Left renal pelvis (tissue), 4 donors: ENCODE results near the gene POLR1G. TPM values are rescaled to one million over a fixed set of nuclear protein-coding genes. Genes with fewer than 3 reads are reported as not detected.
A peak's percentile ranks its signal among the peaks of the same experiment; 100 is the strongest.
"Not testable (repeated sequence)": the region's sequence is repeated elsewhere in the genome, so short reads cannot be mapped to it uniquely, and the experiment has no call there.

ENCODE experiments used
- DNase-seq, 4 donors: peaks; one replicate each; pipeline ENCODE4 v3.0.0-alpha.2; 2013; ENCODE audit warnings: low read depth in 4 of 4, low spot score in 3 of 4
- polyA plus RNA-seq, 4 donors: library from polyadenylated mRNA; unstranded; fragments of 120-200 nt; gene quantifications; one replicate each; pipeline ENCODE4 v1.2.1, GENCODE V29; 2013; ENCODE audit not compliant: insufficient read length in 4 of 4

POLR1G gene
- polyA plus RNA-seq, 4 donors = 2.6 to 5.1 (median 3.6) TPM

- no peak for DNase-seq
These were observed 10.4 kb upstream of the POLR1G start for GRCh38 chr19:45395821-45396617.

DNA sequence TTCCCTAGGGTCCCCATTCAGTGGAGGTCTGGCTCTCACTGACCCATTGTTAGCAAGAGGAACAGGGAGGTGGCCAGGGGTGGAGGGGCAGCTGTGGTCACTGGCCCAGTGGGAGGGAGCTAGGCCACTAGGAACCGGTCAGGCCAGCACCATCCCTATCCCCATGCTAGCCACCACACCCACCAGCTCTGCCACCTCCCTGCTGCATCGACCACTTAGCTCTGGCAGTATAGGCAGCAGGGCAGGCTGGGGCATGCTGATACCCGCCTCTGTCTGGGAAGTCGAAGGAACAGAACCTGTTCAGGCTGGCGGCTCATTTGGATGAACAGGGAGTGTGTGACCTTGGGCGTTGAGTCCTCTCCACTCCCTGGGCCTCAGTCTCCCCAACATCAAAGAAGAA is 6.3 kb upstream of the POLR1G start:
- no peak for DNase-seq

DNA sequence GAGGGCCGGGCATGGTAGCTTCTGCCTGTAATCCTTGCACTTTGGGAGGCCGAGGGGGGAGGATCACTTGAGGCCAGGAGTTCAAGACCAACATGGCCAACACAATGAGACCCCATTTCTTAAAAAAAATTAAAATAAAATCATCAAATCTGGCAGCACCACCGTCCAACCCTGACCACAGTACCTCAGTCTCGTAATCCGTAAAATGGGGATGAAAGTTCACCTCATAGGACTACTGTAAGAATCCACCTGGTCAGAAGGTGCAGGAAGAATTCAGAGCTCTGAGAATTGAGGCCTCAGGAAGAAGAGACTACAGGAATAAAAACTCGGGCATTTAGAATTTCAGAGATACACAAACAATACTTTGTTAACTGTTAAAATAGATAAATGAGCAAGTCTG is 4.6 kb upstream of the POLR1G start:
- no peak for DNase-seq

DNA sequence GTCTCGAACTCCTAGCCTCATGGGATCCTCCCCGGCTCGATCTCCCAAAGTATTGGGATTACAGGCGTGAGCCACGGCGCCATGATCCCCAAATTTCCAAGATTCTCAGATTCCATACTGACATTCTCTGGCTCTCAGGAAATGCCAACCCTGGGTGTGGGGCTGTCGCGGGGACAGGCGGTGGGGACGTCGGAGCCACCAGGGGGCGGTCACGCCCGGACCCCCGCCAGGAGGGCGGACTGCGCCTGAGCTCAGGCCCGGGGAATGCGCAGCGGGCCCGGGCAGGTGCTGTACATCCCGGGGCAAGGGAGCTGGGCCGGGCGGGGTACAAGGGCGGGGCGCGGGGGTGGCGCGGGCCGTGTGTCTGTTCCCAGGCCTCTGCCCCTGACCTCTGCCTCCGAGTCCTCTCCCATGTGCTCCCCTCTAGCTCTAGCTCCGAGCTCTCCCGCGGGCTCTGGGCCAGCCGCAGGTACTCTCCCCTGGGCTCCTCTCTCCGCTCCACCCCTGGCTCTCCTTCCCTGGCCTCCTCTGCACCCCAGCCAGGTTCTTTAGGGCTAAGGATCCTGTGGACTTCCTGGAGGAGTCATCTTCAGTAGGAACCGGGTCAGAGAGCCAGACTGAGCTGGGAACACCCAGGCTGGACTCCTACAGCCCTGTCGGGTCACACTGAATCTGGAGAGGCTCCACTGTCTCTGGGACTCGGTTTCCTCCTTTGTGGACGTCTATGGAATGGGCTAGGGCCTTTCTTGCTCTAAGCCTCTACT is 4.0 kb upstream of the POLR1G start:
- no peak for DNase-seq

DNA sequence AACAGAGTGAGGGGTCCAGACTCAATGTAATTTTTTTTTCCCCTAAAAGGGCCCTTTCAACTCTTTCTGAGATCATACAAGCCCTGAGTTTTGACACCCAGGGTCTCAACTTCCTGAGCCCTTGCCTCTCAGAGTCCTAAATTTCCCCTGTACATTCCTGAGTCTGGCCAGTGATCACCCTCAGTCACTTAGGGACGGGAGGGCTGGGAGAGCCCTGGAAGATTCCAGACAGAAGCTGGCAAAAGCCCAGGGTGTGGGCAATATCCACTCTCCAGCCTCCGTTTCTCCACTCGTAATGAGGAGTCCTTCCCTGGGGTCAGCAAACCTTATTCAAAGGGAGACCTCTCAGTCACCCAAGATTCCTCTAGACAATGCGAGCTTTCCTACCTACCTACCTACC is 3.2 kb upstream of the POLR1G start:
- no peak for DNase-seq

GRCh38 chr19:45403781-45404556 is 2.5 kb upstream of the POLR1G start:
- no peak for DNase-seq

DNA sequence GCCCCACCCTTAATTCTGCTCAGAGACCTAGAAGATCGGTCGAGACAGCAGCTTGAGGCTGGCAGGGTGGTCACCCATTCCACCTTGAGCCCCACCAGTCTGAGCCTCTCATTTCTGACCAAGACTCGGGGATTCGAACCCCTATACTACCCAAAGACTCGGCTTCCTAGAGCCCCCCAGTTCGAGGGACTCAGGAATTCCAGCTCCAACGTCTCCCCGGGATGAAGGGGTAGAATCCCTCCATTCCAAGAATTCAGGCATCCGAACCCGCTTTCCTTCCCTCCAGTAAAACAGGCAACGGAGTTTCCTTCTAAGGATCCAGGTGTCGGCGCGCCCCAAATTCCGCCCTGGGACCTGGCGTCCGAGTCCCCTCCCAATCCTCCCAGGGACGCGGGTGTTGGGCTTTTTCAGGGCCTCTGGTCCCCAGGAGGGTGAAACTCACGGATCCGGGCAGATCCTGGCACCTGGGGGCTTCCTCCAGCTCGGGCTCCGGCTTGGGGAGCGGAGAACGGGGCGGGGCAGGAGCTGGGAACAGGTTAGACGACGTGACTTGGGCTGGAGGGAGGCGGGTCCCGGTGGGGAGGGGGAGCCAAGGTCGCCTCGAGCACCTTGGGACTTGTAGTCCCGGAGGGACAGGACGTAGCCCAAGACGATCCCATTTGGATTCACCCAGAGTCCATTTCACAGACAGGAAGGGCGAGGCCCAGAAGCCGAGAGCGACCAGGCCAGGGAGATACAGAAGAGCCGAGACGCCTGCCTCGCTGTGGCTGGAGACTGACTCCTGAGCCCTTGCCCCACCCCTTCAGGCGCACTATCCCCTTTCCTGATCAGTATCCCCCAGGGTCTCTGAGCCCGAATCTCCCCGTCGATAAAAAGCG is 1.6 kb upstream of the POLR1G start, which contains the start of gene PPP1R13L:
PPP1R13L (minus strand) TSS at position 513 of the 878 bp plus-strand sequence. CDS start 6,751 bp downstream, outside the sequence.
- DNase-seq = no peak

GRCh38 chr19:45405435-45406225 is 814 bp upstream of the POLR1G start:
- peak in 1 of 4 donors; percentile 61 for DNase-seq

- no peak for DNase-seq
These were observed 589 bp downstream of the POLR1G start for GRCh38 chr19:45407091-45407375.

GRCh38 chr19:45407585-45407984 is 1.1 kb downstream of the POLR1G start:
- DNase-seq = not testable (repeated sequence)

DNA sequence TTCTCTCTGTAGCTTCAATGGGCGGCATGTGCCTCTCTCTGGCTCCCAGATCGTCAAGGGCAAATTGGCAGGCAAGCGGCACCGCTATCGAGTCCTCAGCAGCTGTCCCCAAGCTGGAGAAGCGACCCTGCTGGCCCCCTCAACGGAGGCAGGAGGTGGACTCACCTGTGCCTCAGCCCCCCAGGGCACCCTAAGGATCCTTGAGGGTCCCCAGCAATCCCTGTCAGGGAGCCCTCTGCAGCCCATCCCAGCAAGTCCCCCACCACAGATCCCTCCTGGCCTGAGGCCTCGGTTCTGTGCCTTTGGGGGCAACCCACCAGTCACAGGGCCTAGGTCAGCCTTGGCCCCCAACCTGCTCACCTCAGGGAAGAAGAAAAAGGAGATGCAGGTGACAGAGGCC is 1.7 kb downstream of the POLR1G start:
- DNase-seq = no peak

GRCh38 chr19:45408830-45409556 is 2.5 kb downstream of the POLR1G start:
- DNase-seq = no peak

GRCh38 chr19:45409557-45409920 is 3.1 kb downstream of the POLR1G start:
- DNase-seq = no peak

DNA sequence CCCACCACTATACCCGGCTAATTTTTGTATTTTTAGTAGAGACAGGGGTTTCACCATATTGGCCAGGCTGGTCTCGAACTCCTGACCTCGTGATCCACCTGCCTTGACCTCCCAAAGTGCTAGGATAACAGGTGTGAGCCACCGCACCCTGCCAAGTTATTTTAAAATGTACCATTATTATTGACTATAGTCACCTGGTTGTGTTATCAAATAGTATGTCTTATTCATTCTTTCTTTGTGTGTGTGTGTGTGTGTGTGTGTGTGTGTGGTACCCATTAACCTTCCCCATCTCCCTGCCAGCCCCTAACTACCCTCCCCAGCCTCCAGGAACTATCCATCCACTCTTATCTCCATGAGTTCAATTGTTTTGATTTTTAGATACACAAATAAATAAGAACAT is 3.9 kb downstream of the POLR1G start:
- not testable (repeated sequence) for DNase-seq

DNA sequence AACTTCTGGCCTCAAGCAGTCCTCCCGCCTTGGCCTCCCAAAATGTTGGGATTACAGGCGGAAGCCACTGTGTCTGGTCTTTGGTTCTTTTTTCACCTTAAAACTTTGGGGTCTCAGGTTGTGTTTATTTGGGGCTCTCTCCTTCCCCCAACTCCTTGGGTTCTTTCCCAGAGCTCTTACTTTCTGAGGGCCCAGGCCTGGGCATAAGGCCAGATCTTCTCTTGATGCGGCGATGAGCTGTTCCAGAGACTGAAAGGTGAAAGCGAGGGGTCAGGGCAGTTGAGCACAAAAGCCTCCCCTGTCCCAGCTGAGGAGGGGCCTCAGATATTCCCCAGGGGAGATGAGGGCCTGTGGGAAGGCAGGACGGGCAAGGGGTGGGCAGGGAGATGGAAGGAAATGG is 7.1 kb downstream of the POLR1G start:
- DNase-seq = no peak

DNA sequence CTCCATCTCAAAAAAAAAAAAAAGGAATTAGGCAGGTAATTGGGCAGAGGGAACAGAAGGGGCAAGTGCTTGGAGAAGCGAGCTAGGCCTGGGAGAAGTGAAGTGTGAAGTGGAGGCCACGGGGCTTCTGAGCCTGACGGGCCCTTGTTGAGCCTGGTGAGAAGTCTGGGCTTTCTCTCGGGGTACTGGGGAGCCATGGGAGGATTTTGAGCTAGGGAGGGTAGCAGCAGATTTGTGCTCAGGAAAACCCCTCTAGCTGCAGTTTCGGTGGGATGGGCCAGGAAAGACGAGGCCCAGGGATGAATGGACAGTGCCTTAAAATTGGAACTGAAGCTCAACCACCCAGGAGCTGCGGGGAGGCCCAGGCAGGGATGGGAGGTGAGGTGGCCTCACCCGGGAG is 8.0 kb downstream of the POLR1G start:
- DNase-seq = no peak

- no peak for DNase-seq
These were observed 10.7 kb downstream of the POLR1G start for GRCh38 chr19:45417151-45417550.

DNA sequence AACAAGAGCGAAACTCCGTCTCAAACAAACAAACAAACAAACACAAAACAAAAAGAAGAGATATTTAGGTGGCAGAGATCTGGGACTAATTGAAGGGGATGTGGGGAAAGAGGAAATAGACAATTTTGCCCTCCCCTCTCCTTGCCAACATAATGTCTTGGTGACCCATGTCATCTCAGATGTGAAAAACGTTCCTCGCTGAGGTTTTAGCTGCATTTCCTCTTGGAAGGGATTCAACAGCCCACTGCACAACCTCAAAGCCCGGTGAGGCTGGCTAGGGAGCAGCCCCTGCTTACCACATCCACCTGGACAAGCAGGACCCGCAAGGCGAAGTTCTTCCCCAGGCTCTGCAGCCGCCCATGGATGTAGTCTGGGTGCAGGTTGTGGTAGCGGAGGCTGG is 12.4 kb downstream of the POLR1G start:
- DNase-seq = no peak

DNA sequence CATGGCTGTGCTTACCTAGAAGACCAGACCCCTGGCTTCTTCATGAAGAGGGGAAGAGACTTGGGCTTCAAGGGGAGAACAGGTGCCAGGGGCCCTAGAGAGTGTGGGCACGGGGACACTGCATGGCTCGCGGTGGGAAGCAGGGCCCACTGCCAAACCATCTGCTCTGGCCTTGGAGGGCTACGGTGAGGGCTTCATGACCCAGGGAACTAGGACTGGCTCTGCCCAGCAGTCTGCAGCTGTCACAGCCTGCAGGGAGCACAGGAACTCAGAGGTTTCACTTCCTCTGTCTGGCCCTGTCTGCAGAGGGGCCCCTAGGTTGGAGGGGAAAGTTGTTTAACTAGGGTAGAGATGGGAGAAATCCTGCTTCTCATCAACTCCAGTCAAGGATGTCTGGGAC is 13.0 kb downstream of the POLR1G start:
- no peak for DNase-seq
